GM18861 (cell line): ENCODE measurements around the gene ARL8A.
"Not testable (repeated sequence)": the region's sequence is repeated elsewhere in the genome, so short reads cannot be mapped to it uniquely, and the experiment has no call there.

Experiments
- ATAC-seq: cut with Tn5 transposase; IDR thresholded peaks from one replicate; pipeline ENCODE4 v1.9.1; 2021; ENCODE audit not compliant: unreplicated experiment

ARL8A gene

GRCh38 chr1:202117898-202118371 lies 26.6 kb downstream of the ARL8A start:
- ATAC-seq, result no peak

- ATAC-seq, result no peak
Measured at GRCh38 chr1:202116287-202116686, 28.2 kb downstream of the ARL8A start.

DNA sequence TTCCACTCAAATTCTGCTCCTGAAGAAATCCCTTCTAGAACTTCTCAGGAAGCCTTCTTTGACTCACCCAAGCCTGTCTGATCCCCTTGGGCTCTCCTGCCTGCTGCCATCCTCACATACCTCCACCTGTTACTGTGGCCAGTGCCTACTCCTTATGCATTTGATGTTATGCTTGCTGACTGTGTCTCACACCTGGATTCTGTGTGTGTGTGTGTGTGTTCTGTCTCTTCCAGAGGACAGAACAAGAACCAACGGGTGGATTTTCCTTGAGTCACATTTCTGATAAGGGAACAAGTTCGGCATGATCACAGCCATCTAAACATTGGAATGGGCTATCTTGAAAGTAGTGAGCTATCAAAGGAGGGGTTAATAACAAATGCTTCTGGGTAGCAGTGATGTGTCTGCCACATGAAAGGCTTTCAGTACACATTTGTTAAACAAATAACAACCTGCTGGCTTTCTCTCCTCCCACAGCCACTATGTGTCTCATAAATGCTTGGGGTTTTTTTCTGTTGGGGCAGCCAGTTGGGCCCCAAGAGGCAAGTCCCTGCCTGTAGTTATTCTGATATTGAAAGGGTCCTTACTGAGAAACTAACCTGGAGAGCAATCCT lies 30.7 kb downstream of the ARL8A start:
- no peak for ATAC-seq

- ATAC-seq, result no peak
Measured at GRCh38 chr1:202112859-202113689, 31.5 kb downstream of the ARL8A start.

GRCh38 chr1:202111589-202111988 lies 32.9 kb downstream of the ARL8A start:
- ATAC-seq, result not testable (repeated sequence)

GRCh38 chr1:202110977-202111376 lies 33.6 kb downstream of the ARL8A start:
- no peak for ATAC-seq

DNA sequence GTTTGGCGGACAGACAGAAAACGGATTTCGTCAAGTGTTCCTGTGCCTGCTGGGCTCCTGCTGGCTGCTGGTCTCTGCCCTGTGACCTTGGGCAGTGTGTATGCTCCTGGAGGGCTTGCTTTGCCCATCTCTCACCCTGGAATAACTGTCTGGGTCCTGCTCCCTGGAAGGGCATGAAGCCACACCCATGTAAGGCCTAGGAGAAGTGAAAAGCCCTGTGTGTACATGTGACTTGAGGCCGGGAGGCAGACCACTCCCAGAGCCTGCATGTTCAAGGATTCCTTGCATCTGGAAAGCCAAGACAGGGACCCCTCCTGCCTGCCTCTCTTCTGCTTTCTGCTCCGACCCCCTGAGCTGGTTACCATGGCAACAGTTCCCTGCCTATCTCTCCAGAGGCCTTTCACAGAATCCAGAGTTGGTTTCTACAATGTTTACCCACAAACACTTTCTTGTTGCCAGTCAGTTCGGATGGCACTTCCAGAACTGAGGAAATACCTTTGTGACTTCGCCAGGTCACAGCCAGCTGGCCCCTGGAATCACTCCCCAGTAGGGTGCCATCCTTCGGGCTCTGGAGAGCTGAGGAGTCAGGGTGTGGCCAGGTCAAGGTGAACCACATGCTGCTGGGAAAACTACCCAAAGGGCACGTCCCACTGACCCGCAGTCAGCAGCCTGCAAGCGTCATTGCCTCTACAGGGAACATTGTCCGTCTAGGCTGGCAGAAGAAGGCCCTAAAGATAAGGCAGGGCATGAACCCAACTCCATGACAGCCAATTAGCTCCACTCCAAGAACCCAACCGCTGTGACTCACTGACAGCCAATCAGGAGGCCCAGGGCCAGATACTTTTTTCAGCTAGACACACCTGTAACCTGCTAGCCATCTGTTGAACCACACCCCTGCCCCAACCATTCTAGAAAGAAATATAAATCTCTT lies 36.5 kb downstream of the ARL8A start:
- no peak for ATAC-seq

- ATAC-seq, result no peak
Measured at GRCh38 chr1:202107321-202107761, 37.2 kb downstream of the ARL8A start.

GRCh38 chr1:202106340-202107254 lies 37.9 kb downstream of the ARL8A start:
- no peak for ATAC-seq

DNA sequence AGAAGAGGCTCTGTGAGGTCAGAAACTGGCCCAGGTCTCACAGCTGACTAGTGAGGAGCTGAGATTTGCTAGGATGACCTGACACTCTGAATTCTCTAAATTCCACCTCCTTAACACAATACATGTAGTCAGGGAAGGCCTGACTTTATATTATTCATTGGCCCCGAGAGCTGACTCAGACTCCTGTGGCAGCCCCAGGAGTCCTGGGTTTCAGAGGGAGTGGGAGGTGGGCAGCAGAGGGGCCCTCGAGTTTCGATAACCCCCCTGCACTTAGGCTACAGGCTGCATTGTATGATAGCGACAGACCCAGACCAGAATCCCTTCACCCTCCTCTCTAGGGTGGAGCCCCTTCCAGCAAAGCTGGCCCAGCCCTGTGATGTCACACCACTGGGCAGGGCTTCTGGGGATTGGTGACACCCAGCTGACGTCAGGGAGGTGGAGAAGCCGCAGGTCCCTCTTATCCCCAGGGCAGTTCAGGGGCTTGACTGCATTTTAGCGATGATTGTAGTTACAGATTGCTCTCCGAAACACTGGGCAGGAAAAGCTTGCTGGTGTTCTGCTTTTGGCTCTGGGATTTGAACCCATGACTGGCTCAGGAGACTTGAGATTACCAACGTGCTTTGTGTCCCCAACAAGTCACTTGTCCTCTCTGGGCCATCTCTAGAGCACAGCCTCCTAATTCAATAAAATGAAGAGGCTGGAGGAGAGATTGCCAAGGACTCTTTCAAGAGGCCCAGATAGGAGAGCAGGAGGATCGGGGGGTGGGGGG lies 38.8 kb downstream of the ARL8A start:
- no peak for ATAC-seq

- no peak for ATAC-seq
Measured at GRCh38 chr1:202104073-202104472, 40.5 kb downstream of the ARL8A start.

DNA sequence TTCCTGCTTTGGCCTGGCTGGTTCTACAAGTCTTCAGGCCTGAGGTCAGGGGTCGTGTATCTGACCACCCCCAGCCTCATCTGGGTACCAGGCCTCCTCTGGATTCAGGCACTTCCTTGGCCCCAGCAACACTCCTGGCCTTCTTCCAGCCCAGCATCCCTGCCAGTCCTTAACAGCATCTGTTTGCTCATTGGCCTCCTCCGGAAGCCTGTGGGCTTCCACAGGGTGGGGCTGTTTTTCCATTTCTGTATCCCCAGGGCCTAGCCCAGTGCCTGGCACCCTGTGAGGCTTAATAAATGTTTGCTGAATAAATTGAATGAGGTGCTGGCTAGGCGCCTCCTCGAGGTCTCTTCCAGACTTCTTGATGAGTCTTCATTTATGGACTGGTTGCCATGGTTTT lies 43.4 kb downstream of the ARL8A start:
- ATAC-seq, result no peak

- ATAC-seq, result no peak
Measured at GRCh38 chr1:202093858-202094257, 50.7 kb downstream of the ARL8A start.

GRCh38 chr1:202090994-202091393 lies 53.5 kb downstream of the ARL8A start:
- ATAC-seq, result no peak

DNA sequence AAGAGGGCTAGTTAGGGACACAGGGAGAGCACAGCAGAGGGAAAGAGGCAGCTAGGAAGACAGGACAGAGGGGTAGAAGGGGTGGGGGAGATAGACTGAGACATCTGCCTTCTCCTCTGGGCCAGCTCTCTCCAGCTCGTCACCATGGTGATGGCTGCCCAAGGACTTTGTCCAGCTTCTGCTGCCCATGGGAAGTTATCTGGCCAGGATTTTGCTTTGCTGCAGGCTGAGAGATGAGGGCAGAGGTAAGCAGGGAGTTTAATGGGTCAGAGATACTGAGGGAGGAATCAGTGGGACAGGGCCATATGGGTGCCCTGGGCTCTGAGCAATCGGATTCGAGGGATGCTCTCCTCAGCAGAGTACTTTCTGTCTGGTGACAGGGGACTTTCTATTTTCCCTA lies 56.3 kb downstream of the ARL8A start:
- ATAC-seq, result no peak

DNA sequence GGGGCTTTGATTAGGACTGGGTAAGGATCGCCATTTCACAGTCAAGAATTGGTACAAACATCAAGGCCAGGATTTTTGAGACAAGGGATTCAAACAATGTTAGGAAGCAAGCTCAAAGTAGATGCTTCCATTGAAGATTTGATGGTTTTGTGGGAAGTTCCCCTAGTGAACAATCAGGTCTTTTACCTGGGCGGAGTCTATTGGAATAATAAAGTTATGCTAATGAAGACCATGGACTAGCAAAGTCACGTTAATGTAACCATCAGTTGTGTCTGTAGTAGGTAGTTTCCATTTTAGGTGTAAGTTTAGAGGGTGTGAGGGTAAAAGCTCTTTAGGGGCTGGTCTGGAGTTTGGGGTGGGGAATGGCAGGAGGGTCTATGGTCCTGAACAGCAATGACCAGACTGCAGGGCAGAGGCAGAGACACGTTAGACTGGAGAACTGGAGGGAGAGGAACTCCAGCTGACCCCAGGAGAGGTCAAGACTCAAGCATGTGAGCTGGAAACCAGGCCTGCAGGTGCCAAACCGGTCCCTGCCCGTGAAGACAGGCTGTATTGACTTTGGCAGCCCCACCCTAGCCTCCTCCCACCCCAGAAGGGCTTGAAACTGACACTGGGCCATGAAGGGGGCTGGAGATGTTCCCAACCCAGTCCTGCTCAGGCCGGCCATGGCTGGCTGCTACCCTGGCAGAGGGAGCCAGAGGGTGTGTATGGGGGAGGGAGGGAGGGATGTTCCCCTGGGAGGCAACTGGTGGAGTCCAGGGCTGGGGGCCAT lies 57.8 kb downstream of the ARL8A start:
- ATAC-seq, result no peak

DNA sequence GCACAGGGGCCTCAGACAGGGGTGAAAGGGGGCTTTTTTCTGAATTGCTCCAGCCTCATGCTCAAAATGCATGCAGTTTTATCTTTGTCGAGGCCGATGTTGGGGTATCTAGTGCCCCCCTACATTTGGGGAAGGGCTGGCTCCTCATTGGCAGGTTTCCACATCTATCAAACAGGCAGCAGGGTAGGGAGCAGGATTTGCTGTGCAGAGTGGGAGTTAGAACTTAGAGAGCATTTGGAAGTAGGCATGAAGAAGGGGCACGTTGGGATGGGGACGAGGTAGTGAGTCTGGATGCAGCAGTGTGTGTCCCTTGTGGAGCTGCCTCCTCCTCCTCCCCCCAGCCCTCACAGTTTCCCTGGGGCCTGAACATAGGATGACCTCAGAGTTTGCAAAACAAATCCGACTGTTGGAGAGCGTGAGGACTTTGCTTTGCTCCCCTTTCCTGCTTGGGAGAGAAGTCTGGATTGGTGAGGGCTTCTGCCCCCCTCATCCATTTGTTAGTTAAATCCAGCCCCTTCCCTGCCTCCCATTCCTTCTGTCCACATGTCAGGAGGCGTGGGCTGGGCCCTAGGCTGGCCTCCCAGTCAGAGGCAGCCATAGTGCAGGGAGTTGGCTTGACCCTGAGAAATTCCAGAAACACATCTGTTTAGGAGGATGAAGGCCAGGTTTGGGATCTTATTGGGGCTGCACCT lies 58.7 kb downstream of the ARL8A start:
- no peak for ATAC-seq
